ENCODE data around the gene AMER2.
A peak's percentile ranks its signal among the peaks of the same experiment; 100 is the strongest.

The AMER2 gene

DNA sequence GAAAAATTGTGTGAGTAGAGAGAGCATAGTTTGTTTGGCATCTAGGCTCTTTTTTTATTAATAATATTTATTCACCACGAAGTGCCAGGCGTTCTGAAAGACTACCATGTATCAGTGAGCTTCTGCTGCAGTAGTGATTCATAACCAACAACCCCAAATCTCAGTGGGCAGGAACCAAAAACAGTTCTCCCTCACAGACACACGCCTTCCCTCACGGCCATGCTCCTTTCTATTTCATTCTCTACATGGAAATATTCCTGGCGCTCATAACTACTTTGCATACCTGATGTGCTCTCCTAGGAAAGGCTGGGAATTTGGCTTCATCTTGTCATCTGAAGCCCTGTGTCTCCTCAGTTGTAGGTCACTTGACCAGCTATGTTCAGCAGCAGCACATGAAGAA is 26.6 kb upstream of the AMER2 start:
- peak overlapping the region; percentile 24; the same call in 1 of the 2 replicates for H2AFZ ChIP-seq (ENCODE audit: low read depth, low read length)
- no peaks in the 10 kb centered on the region for H3K9me3 ChIP-seq (ENCODE audit: insufficient read depth, low read length)
- TF ChIP-seq EZH2phosphoT487 (IDR thresholded peaks at IDR 0.05; ENCODE audit: low read depth) = no peak
- TF ChIP-seq, protein P1, sequence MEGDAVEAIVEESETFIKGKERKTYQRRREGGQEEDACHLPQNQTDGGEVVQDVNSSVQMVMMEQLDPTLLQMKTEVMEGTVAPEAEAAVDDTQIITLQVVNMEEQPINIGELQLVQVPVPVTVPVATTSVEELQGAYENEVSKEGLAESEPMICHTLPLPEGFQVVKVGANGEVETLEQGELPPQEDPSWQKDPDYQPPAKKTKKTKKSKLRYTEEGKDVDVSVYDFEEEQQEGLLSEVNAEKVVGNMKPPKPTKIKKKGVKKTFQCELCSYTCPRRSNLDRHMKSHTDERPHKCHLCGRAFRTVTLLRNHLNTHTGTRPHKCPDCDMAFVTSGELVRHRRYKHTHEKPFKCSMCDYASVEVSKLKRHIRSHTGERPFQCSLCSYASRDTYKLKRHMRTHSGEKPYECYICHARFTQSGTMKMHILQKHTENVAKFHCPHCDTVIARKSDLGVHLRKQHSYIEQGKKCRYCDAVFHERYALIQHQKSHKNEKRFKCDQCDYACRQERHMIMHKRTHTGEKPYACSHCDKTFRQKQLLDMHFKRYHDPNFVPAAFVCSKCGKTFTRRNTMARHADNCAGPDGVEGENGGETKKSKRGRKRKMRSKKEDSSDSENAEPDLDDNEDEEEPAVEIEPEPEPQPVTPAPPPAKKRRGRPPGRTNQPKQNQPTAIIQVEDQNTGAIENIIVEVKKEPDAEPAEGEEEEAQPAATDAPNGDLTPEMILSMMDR (IDR thresholded peaks at IDR 0.05; ENCODE audit: low read depth, low read length) = no peak
- H3K4me1 ChIP-seq (ENCODE audit: low read length) = peaks cover 28% of the 10 kb centered on the region
- no peaks in the 10 kb centered on the region for H3K27me3 ChIP-seq (ENCODE audit: low read depth, low read length)
- peak overlapping the region; percentile 48 for H3K4me2 ChIP-seq (ENCODE audit: low read length)
- no peaks in the 10 kb centered on the region for H4K20me1 ChIP-seq (ENCODE audit: insufficient read depth, low read length)
- no peak overlapping the region for H3K27ac ChIP-seq (ENCODE audit: low read length)
- H3K79me2 ChIP-seq (ENCODE audit: low read length) = no peaks in the 10 kb centered on the region
- H3K36me3 ChIP-seq (replicated peaks; ENCODE audit: low read depth, low read length) = no peaks in the 10 kb centered on the region
- H3K9ac ChIP-seq (ENCODE audit: low read length) = no peak overlapping the region
- H3K4me3 ChIP-seq (ENCODE audit: low read length) = peak overlapping the region; percentile 11; the same call in 1 of the 2 replicates

DNA sequence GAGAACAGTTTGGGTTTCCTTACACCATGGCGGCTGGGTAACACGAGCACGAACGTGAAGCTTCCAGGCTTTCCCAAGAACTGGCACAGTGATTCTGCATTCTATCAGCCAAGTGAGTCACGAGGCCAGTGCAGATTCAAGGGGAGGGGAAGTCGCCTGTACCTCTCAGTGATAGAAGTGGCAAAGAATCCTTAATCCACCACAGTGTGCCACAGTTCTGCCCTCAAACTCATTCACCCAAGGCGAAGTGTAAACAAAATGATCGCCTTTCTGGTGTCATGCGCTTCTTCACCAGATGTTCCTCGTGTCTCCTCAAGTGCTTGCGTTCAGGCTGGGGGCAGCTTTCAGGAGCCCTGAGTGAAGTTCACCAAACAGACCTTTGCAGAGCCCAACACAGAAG is 24.9 kb upstream of the AMER2 start:
- H3K27me3 ChIP-seq (ENCODE audit: low read depth, low read length) = no peaks in the 10 kb centered on the region
- no peak overlapping the region for H3K4me3 ChIP-seq (ENCODE audit: low read length)
- H2AFZ ChIP-seq (ENCODE audit: low read depth, low read length) = no peak overlapping the region
- H3K27ac ChIP-seq (ENCODE audit: low read length) = no peak overlapping the region
- TF ChIP-seq EZH2phosphoT487 (IDR thresholded peaks at IDR 0.05; ENCODE audit: low read depth) = no peak
- TF ChIP-seq, protein P1 (IDR thresholded peaks at IDR 0.05; ENCODE audit: low read depth, low read length) = no peak
- H3K4me1 ChIP-seq (ENCODE audit: low read length) = peaks cover 17% of the 10 kb centered on the region
- no peaks in the 10 kb centered on the region for H3K79me2 ChIP-seq (ENCODE audit: low read length)
- H4K20me1 ChIP-seq (ENCODE audit: insufficient read depth, low read length) = no peaks in the 10 kb centered on the region
- no peaks in the 10 kb centered on the region for H3K9me3 ChIP-seq (ENCODE audit: insufficient read depth, low read length)
- no peaks in the 10 kb centered on the region for H3K36me3 ChIP-seq (replicated peaks; ENCODE audit: low read depth, low read length)
- no peak overlapping the region for H3K9ac ChIP-seq (ENCODE audit: low read length)
- H3K4me2 ChIP-seq (ENCODE audit: low read length) = no peak overlapping the region

DNA sequence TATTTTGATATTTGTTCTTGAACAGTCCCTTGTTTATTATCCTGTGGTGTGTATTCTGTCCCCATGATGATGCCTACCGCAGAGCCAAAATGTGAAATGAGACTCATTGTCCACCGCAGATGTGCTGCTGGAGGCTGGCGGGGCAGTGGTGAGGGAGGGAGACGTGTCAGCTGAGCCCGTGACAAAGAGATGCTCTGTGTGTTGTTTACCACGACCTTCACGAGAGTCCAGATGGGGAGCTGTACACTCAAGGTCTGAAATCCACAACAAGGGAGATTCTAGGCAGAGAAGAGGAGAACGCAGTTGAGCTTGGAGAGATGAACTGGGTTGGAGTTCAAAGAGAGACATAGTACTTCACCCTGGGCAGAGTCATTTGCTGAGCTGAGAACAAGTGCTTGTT is 20.8 kb upstream of the AMER2 start:
- Histone ChIP-seq H3K4me3 (ENCODE audit: low read length) (no peak overlapping the region), H3K4me2 (ENCODE audit: low read length) (no peak overlapping the region), H3K36me3 (replicated peaks; ENCODE audit: low read depth, low read length) (no peaks in the 10 kb centered on the region), H3K9ac (ENCODE audit: low read length) (no peak overlapping the region), H4K20me1 (ENCODE audit: insufficient read depth, low read length) (no peaks in the 10 kb centered on the region), H3K27ac (ENCODE audit: low read length) (no peak overlapping the region), H3K4me1 (ENCODE audit: low read length) (peaks cover 27% of the 10 kb centered on the region), H3K27me3 (ENCODE audit: low read depth, low read length) (no peaks in the 10 kb centered on the region), H2AFZ (ENCODE audit: low read depth, low read length) (no peak overlapping the region), H3K9me3 (ENCODE audit: insufficient read depth, low read length) (no peaks in the 10 kb centered on the region), H3K79me2 (ENCODE audit: low read length) (no peaks in the 10 kb centered on the region)
- TF ChIP-seq, protein P1 (IDR thresholded peaks at IDR 0.05; ENCODE audit: low read depth, low read length) = no peak
- no peak for TF ChIP-seq EZH2phosphoT487 (IDR thresholded peaks at IDR 0.05; ENCODE audit: low read depth)

DNA sequence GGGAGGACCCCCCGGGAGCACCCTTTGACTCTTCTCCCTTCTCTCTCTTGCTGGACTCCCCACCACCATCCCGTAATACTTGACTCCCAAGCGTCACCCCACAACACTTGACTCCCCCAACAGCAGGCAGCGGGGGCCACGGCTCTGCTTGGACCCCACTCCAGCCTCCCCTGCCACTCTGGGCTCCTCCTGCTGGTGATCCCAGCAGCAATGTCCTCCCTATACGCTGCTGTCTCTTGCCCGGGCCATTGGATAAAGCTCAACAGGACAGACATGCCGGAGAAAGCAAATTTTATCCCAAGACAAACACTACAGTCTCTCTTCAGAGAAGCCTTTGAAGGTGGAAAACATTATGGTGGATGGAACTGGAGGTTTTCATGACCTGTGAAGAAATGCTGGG is 20.4 kb upstream of the AMER2 start:
- Histone ChIP-seq H3K9ac (ENCODE audit: low read length) (no peak overlapping the region), H3K4me2 (ENCODE audit: low read length) (no peak overlapping the region), H3K4me3 (ENCODE audit: low read length) (no peak overlapping the region), H3K79me2 (ENCODE audit: low read length) (no peaks in the 10 kb centered on the region), H3K27me3 (ENCODE audit: low read depth, low read length) (no peaks in the 10 kb centered on the region), H2AFZ (ENCODE audit: low read depth, low read length) (no peak overlapping the region), H3K36me3 (replicated peaks; ENCODE audit: low read depth, low read length) (no peaks in the 10 kb centered on the region), H4K20me1 (ENCODE audit: insufficient read depth, low read length) (no peaks in the 10 kb centered on the region), H3K9me3 (ENCODE audit: insufficient read depth, low read length) (no peaks in the 10 kb centered on the region), H3K4me1 (ENCODE audit: low read length) (peaks cover 31% of the 10 kb centered on the region), H3K27ac (ENCODE audit: low read length) (no peak overlapping the region)
- TF ChIP-seq EZH2phosphoT487 (IDR thresholded peaks at IDR 0.05; ENCODE audit: low read depth) = no peak
- TF ChIP-seq, protein P1 (IDR thresholded peaks at IDR 0.05; ENCODE audit: low read depth, low read length) = no peak
